GOT3 (cell line): ENCODE data around the gene HOXA7.

ENCODE experiments used
- DNase-seq: peaks from one replicate; lab custom pipeline; 2025; ENCODE audit warnings: mixed read lengths; lab: John Stamatoyannopoulos, UW

Gene HOXA7

GRCh38 chr7:27107391-27108381 is 48.8 kb downstream of the HOXA7 start:
- no peak for DNase-seq

- no peak for DNase-seq
These were observed 49.6 kb downstream of the HOXA7 start for GRCh38 chr7:27106901-27107240.

- no peak for DNase-seq
These were observed 50.1 kb downstream of the HOXA7 start for GRCh38 chr7:27106181-27106900.

GRCh38 chr7:27105301-27106031 is 51.0 kb downstream of the HOXA7 start:
- DNase-seq = no peak

GRCh38 chr7:27104341-27105058 is 52.0 kb downstream of the HOXA7 start:
- no peak for DNase-seq
